HepG2 (cell line): ENCODE results near the gene NOXA1. TPM values are rescaled to one million over a fixed set of nuclear protein-coding genes. Genes with fewer than 3 reads are reported as not detected.
A peak's percentile ranks its signal among the peaks of the same experiment; 100 is the strongest.

ENCODE experiments used
- ATAD3A ChIP-seq: sonication (generic); formaldehyde crosslinking; IDR thresholded peaks from 2 replicates; pipeline ENCODE4 v1.4.0; 2020; ENCODE audit warnings: missing genetic modification reagents
- CBFB ChIP-seq: sonication (generic); formaldehyde crosslinking; IDR thresholded peaks from 2 replicates; pipeline ENCODE4 v1.4.0; 2020; ENCODE audit warnings: missing genetic modification reagents
- ZNF713 ChIP-seq: sonication (generic); formaldehyde crosslinking; IDR thresholded peaks from 2 replicates; pipeline ENCODE4 v1.4.0; 2020; ENCODE audit warnings: mild to moderate bottlenecking, missing genetic modification reagents
- ZNF788 ChIP-seq: sonication (generic); formaldehyde crosslinking; IDR thresholded peaks from 2 replicates; pipeline ENCODE4 v1.5.0; 2020; ENCODE audit warnings: mild to moderate bottlenecking, missing genetic modification reagents, borderline replicate concordance
- ZSCAN9 ChIP-seq: IDR thresholded peaks from 2 replicates; pipeline ENCODE4 v1.6.1; 2016; ENCODE audit warnings: borderline replicate concordance
- polyA plus RNA-seq, 8 experiments: library from polyadenylated mRNA; depleted of rRNA in 3 of 8; stranded (reverse) in 7 of 8; unstranded in 1 of 8; fragments of >200 nt; fragmentation: Illumina TruSeq in 4 of 8; extraction: Trizol in 4 of 8; gene quantifications; 2 replicates each; pipeline versions ENCODE4 v1.2.1 to v1.2.3, GENCODE V29; 2011 to 2016; ENCODE audit warnings: low read depth in 4 of 8, missing spikeins in 1 of 8, mixed read lengths in 1 of 8; ENCODE audit not compliant: insufficient read depth in 1 of 8
- total RNA-seq, 5 experiments: library from RNA; depleted of rRNA; stranded (reverse); fragments of >200 nt; fragmentation: Illumina TruSeq; extraction: Trizol; gene quantifications; 2 replicates each; pipeline ENCODE4 v1.2.3, GENCODE V29; 2016; ENCODE audit warnings: low read depth in 1 of 5
- TF ChIP-seq, protein P1 (sequence below): sonication (generic); formaldehyde crosslinking; IDR thresholded peaks from 2 replicates; pipeline ENCODE4 v1.4.0; 2020; ENCODE audit warnings: mild to moderate bottlenecking, missing genetic modification reagents
- TF ChIP-seq, protein P2 (sequence below): sonication (generic); formaldehyde crosslinking; IDR thresholded peaks from 2 replicates; pipeline ENCODE4 v1.4.0; 2020; ENCODE audit warnings: missing genetic modification reagents
- TF ChIP-seq, protein P3 (sequence below): conservative IDR thresholded peaks from 2 replicates; pipeline ENCODE4 v1.6.1; 2018; ENCODE audit warnings: missing genetic modification reagents
- TF ChIP-seq, protein P4 (sequence below): fragments of 450-650 bp; IDR thresholded peaks from 2 replicates; pipeline ENCODE4 v1.6.1; 2016

Gene NOXA1
- total and polyA plus RNA-seq, 2 of the 13 experiments (the other 11 are each of a cell fraction or from before 2014, with no cell fraction given) = 0.78 to 1.2 TPM

DNA sequence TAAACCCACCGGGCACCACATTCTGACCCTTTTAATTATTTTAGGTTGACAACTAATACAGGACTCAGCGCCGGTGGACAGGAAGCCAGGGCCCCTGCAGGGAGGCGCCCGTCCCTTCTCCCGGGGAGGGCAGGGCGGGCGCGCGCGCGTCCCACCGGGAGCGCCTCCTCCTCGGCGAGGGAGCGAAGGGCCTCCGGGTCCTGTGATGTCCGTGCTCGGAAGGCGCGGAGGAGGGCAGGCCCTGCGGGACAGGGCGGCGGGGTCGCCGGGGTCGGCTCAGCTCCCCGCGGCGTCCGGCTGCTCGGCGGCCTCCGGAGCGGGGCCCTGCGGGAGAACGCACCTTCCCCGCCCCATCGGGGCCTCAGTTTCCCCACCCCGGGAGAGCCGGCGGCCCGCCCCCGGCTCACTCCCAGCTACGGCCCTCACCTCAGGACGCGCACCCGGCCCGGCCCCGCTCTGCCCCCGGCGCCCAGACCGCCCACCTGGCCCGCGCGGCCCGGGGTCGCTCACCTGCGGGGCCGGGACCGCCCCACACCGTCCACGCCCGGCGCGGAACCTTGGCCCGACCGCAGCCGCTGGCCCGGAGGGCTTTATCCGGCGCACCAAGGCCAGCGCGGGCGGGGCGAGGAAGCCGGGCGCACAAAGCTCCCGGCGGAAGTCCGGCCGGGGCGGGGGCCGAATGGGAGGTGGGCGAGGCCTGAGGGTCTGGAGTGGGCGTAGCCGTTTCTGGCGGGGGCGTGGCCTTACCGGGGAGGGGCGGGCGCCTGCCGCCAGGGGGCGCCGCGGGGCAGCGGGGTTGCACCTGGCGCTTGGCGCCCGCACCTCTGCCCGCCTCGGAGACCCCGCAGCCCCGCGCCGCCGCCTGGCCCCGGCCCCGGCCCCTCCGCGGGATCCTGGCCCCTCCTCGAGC, at the start of gene NOXA1, which contains the start of gene EXD3 (continued):
- TF ChIP-seq, protein P1, sequence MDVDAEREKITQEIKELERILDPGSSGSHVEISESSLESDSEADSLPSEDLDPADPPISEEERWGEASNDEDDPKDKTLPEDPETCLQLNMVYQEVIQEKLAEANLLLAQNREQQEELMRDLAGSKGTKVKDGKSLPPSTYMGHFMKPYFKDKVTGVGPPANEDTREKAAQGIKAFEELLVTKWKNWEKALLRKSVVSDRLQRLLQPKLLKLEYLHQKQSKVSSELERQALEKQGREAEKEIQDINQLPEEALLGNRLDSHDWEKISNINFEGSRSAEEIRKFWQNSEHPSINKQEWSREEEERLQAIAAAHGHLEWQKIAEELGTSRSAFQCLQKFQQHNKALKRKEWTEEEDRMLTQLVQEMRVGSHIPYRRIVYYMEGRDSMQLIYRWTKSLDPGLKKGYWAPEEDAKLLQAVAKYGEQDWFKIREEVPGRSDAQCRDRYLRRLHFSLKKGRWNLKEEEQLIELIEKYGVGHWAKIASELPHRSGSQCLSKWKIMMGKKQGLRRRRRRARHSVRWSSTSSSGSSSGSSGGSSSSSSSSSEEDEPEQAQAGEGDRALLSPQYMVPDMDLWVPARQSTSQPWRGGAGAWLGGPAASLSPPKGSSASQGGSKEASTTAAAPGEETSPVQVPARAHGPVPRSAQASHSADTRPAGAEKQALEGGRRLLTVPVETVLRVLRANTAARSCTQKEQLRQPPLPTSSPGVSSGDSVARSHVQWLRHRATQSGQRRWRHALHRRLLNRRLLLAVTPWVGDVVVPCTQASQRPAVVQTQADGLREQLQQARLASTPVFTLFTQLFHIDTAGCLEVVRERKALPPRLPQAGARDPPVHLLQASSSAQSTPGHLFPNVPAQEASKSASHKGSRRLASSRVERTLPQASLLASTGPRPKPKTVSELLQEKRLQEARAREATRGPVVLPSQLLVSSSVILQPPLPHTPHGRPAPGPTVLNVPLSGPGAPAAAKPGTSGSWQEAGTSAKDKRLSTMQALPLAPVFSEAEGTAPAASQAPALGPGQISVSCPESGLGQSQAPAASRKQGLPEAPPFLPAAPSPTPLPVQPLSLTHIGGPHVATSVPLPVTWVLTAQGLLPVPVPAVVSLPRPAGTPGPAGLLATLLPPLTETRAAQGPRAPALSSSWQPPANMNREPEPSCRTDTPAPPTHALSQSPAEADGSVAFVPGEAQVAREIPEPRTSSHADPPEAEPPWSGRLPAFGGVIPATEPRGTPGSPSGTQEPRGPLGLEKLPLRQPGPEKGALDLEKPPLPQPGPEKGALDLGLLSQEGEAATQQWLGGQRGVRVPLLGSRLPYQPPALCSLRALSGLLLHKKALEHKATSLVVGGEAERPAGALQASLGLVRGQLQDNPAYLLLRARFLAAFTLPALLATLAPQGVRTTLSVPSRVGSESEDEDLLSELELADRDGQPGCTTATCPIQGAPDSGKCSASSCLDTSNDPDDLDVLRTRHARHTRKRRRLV (CRISPR knock-in tag) = no peak
- TF ChIP-seq ZNF713 (CRISPR knock-in tag) (no peak), CBFB (CRISPR knock-in tag) (peak; percentile 95), ZSCAN9 (peak; percentile 64; the same call in 1 of the 2 replicates), ZNF788 (peak; percentile 88; the same call in 1 of the 2 replicates), ATAD3A (CRISPR knock-in tag) (no peak)
- TF ChIP-seq, protein P2, sequence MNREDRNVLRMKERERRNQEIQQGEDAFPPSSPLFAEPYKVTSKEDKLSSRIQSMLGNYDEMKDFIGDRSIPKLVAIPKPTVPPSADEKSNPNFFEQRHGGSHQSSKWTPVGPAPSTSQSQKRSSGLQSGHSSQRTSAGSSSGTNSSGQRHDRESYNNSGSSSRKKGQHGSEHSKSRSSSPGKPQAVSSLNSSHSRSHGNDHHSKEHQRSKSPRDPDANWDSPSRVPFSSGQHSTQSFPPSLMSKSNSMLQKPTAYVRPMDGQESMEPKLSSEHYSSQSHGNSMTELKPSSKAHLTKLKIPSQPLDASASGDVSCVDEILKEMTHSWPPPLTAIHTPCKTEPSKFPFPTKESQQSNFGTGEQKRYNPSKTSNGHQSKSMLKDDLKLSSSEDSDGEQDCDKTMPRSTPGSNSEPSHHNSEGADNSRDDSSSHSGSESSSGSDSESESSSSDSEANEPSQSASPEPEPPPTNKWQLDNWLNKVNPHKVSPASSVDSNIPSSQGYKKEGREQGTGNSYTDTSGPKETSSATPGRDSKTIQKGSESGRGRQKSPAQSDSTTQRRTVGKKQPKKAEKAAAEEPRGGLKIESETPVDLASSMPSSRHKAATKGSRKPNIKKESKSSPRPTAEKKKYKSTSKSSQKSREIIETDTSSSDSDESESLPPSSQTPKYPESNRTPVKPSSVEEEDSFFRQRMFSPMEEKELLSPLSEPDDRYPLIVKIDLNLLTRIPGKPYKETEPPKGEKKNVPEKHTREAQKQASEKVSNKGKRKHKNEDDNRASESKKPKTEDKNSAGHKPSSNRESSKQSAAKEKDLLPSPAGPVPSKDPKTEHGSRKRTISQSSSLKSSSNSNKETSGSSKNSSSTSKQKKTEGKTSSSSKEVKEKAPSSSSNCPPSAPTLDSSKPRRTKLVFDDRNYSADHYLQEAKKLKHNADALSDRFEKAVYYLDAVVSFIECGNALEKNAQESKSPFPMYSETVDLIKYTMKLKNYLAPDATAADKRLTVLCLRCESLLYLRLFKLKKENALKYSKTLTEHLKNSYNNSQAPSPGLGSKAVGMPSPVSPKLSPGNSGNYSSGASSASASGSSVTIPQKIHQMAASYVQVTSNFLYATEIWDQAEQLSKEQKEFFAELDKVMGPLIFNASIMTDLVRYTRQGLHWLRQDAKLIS (CRISPR knock-in tag) = no peak
- TF ChIP-seq, protein P3, sequence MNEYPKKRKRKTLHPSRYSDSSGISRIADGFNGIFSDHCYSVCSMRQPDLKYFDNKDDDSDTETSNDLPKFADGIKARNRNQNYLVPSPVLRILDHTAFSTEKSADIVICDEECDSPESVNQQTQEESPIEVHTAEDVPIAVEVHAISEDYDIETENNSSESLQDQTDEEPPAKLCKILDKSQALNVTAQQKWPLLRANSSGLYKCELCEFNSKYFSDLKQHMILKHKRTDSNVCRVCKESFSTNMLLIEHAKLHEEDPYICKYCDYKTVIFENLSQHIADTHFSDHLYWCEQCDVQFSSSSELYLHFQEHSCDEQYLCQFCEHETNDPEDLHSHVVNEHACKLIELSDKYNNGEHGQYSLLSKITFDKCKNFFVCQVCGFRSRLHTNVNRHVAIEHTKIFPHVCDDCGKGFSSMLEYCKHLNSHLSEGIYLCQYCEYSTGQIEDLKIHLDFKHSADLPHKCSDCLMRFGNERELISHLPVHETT (CRISPR knock-in tag) = peak; percentile 98
- TF ChIP-seq, protein P4, sequence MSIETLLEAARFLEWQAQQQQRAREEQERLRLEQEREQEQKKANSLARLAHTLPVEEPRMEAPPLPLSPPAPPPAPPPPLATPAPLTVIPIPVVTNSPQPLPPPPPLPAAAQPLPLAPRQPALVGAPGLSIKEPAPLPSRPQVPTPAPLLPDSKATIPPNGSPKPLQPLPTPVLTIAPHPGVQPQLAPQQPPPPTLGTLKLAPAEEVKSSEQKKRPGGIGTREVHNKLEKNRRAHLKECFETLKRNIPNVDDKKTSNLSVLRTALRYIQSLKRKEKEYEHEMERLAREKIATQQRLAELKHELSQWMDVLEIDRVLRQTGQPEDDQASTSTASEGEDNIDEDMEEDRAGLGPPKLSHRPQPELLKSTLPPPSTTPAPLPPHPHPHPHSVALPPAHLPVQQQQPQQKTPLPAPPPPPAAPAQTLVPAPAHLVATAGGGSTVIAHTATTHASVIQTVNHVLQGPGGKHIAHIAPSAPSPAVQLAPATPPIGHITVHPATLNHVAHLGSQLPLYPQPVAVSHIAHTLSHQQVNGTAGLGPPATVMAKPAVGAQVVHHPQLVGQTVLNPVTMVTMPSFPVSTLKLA = no peak
